HG03135 (cell line): ENCODE results near the gene SAPCD2.
"Not testable (repeated sequence)": the region's sequence is repeated elsewhere in the genome, so short reads cannot be mapped to it uniquely, and the experiment has no call there.

Experiments used
- ATAC-seq: cut with Tn5 transposase; IDR thresholded peaks from one replicate; pipeline ENCODE4 v1.9.1; 2021; ENCODE audit warnings: mild to moderate bottlenecking, moderate library complexity; ENCODE audit not compliant: unreplicated experiment

SAPCD2 gene

GRCh38 chr9:137065336-137065967 is 4.9 kb downstream of the SAPCD2 start:
- no peak for ATAC-seq

- ATAC-seq = no peak
Measured at GRCh38 chr9:137064880-137065164, 5.5 kb downstream of the SAPCD2 start.

- no peak for ATAC-seq
Measured at GRCh38 chr9:137064027-137064879, 6.1 kb downstream of the SAPCD2 start.

- ATAC-seq = no peak
Measured at GRCh38 chr9:137063311-137064026, 6.9 kb downstream of the SAPCD2 start.

GRCh38 chr9:137062798-137063197 is 7.6 kb downstream of the SAPCD2 start:
- ATAC-seq = not testable (repeated sequence)

GRCh38 chr9:137062384-137062783 is 8.0 kb downstream of the SAPCD2 start:
- ATAC-seq = no peak

GRCh38 chr9:137058521-137059234 is 11.7 kb downstream of the SAPCD2 start:
- ATAC-seq = no peak

- no peak for ATAC-seq
Measured at GRCh38 chr9:137057545-137057944, 12.8 kb downstream of the SAPCD2 start.

GRCh38 chr9:137056739-137057415 is 13.5 kb downstream of the SAPCD2 start:
- ATAC-seq = no peak

GRCh38 chr9:137055385-137056364 is 14.7 kb downstream of the SAPCD2 start:
- no peak for ATAC-seq

GRCh38 chr9:137054932-137055384 is 15.4 kb downstream of the SAPCD2 start:
- no peak for ATAC-seq

- no peak for ATAC-seq
Measured at GRCh38 chr9:137053944-137054931, 16.1 kb downstream of the SAPCD2 start, which contains the start of gene ENTPD2. ENTPD2 (minus strand) TSS chr9:137054061; CDS start chr9:137053997, 64 bp downstream.

- ATAC-seq = no peak
Measured at GRCh38 chr9:137052998-137053943, 17.1 kb downstream of the SAPCD2 start.

- ATAC-seq = no peak
Measured at GRCh38 chr9:137052293-137052692, 18.1 kb downstream of the SAPCD2 start.

GRCh38 chr9:137051145-137051724 is 19.1 kb downstream of the SAPCD2 start:
- no peak for ATAC-seq

- ATAC-seq = no peak
Measured at GRCh38 chr9:137050570-137050969, 19.8 kb downstream of the SAPCD2 start.
